ENCODE data around the gene UGT1A5. TPM values are rescaled to one million over a fixed set of nuclear protein-coding genes. Genes with fewer than 3 reads are reported as not detected.

Gene UGT1A5
- total and polyA plus RNA-seq, 2 of the 13 experiments (the other 11 are each of a cell fraction or from before 2014, with no cell fraction given): not detected

GRCh38 chr2:233745073-233745755 is 32.5 kb downstream of the UGT1A5 start (continued):
- TF ChIP-seq, protein P1, sequence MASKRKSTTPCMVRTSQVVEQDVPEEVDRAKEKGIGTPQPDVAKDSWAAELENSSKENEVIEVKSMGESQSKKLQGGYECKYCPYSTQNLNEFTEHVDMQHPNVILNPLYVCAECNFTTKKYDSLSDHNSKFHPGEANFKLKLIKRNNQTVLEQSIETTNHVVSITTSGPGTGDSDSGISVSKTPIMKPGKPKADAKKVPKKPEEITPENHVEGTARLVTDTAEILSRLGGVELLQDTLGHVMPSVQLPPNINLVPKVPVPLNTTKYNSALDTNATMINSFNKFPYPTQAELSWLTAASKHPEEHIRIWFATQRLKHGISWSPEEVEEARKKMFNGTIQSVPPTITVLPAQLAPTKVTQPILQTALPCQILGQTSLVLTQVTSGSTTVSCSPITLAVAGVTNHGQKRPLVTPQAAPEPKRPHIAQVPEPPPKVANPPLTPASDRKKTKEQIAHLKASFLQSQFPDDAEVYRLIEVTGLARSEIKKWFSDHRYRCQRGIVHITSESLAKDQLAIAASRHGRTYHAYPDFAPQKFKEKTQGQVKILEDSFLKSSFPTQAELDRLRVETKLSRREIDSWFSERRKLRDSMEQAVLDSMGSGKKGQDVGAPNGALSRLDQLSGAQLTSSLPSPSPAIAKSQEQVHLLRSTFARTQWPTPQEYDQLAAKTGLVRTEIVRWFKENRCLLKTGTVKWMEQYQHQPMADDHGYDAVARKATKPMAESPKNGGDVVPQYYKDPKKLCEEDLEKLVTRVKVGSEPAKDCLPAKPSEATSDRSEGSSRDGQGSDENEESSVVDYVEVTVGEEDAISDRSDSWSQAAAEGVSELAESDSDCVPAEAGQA (IDR thresholded peaks at IDR 0.05; ENCODE audit: low read depth): peak; percentile 60; the same call in 1 of the 2 replicates
- TF ChIP-seq, protein P1 (CRISPR knock-in tag; IDR thresholded peaks at IDR 0.05; ENCODE audit: borderline replicate concordance): 0 out of 2 replicates have a peak, but pooled peaks have one; percentile 51
- no peak for TF ChIP-seq GTF2F1 (IDR thresholded peaks at IDR 0.05; ENCODE audit: low read length)
- TF ChIP-seq ZSCAN29 (CRISPR knock-in tag; conservative IDR thresholded peaks at IDR 0.05): peak; percentile 75
- TF ChIP-seq, protein P2, sequence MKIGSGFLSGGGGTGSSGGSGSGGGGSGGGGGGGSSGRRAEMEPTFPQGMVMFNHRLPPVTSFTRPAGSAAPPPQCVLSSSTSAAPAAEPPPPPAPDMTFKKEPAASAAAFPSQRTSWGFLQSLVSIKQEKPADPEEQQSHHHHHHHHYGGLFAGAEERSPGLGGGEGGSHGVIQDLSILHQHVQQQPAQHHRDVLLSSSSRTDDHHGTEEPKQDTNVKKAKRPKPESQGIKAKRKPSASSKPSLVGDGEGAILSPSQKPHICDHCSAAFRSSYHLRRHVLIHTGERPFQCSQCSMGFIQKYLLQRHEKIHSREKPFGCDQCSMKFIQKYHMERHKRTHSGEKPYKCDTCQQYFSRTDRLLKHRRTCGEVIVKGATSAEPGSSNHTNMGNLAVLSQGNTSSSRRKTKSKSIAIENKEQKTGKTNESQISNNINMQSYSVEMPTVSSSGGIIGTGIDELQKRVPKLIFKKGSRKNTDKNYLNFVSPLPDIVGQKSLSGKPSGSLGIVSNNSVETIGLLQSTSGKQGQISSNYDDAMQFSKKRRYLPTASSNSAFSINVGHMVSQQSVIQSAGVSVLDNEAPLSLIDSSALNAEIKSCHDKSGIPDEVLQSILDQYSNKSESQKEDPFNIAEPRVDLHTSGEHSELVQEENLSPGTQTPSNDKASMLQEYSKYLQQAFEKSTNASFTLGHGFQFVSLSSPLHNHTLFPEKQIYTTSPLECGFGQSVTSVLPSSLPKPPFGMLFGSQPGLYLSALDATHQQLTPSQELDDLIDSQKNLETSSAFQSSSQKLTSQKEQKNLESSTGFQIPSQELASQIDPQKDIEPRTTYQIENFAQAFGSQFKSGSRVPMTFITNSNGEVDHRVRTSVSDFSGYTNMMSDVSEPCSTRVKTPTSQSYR (CRISPR knock-in tag; IDR thresholded peaks at IDR 0.05; ENCODE audit: borderline replicate concordance): peak; percentile 71; the same call in 1 of the 2 replicates
- no peak for TF ChIP-seq ZNF496 (CRISPR knock-in tag; IDR thresholded peaks at IDR 0.05; ENCODE audit: insufficient replicate concordance)
- peak; percentile 75; the same call in 1 of the 2 replicates for TF ChIP-seq ZNF556 (CRISPR knock-in tag; IDR thresholded peaks at IDR 0.05; ENCODE audit: borderline replicate concordance)
- peak; percentile 68 for TF ChIP-seq PHF5A (CRISPR knock-in tag; IDR thresholded peaks at IDR 0.05; ENCODE audit: low read depth, unreplicated experiment)
- no peak for TF ChIP-seq ZFP62 (CRISPR knock-in tag; IDR thresholded peaks at IDR 0.05)
- TF ChIP-seq TFDP1 (CRISPR knock-in tag; IDR thresholded peaks at IDR 0.05; ENCODE audit: borderline replicate concordance): peak; percentile 17; the same call in 1 of the 2 replicates
- TF ChIP-seq, protein P3, sequence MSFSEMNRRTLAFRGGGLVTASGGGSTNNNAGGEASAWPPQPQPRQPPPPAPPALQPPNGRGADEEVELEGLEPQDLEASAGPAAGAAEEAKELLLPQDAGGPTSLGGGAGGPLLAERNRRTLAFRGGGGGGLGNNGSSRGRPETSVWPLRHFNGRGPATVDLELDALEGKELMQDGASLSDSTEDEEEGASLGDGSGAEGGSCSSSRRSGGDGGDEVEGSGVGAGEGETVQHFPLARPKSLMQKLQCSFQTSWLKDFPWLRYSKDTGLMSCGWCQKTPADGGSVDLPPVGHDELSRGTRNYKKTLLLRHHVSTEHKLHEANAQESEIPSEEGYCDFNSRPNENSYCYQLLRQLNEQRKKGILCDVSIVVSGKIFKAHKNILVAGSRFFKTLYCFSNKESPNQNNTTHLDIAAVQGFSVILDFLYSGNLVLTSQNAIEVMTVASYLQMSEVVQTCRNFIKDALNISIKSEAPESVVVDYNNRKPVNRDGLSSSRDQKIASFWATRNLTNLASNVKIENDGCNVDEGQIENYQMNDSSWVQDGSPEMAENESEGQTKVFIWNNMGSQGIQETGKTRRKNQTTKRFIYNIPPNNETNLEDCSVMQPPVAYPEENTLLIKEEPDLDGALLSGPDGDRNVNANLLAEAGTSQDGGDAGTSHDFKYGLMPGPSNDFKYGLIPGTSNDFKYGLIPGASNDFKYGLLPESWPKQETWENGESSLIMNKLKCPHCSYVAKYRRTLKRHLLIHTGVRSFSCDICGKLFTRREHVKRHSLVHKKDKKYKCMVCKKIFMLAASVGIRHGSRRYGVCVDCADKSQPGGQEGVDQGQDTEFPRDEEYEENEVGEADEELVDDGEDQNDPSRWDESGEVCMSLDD (CRISPR knock-in tag; IDR thresholded peaks at IDR 0.05; ENCODE audit: borderline replicate concordance): 0 out of 2 replicates have a peak, but pooled peaks have one; percentile 56
- peak; percentile 95; the same call in 1 of the 2 replicates for TF ChIP-seq MIER3 (CRISPR knock-in tag; IDR thresholded peaks at IDR 0.05; ENCODE audit: borderline replicate concordance)
- TF ChIP-seq RFXANK (CRISPR knock-in tag; IDR thresholded peaks at IDR 0.05): 0 out of 2 replicates have a peak, but pooled peaks have one; percentile 53

All from HepG2 (cell line).